Vagina (tissue), 2 donors: ENCODE data around the gene TBC1D32.

Experiments used
- POLR2A ChIP-seq, 2 donors: fragments of 450-650 bp; IDR thresholded peaks; one replicate each; pipeline ENCODE4 v1.6.1; 2017; ENCODE audit warnings: antibody characterized with exemption in 2 of 2, mild to moderate bottlenecking in 2 of 2, moderate library complexity in 2 of 2
- TF ChIP-seq, protein P1 (sequence below), 3 experiments: fragments of 450-650 bp in 2 of 3; fragments of 200-600 bp in 1 of 3; sonication (generic) in 1 of 3; IDR thresholded peaks; one replicate each; pipeline ENCODE4 v1.5.1; 2017 to 2019; ENCODE audit warnings: antibody characterized with exemption in 3 of 3, mild to moderate bottlenecking in 2 of 3, moderate library complexity in 2 of 3

DNA sequence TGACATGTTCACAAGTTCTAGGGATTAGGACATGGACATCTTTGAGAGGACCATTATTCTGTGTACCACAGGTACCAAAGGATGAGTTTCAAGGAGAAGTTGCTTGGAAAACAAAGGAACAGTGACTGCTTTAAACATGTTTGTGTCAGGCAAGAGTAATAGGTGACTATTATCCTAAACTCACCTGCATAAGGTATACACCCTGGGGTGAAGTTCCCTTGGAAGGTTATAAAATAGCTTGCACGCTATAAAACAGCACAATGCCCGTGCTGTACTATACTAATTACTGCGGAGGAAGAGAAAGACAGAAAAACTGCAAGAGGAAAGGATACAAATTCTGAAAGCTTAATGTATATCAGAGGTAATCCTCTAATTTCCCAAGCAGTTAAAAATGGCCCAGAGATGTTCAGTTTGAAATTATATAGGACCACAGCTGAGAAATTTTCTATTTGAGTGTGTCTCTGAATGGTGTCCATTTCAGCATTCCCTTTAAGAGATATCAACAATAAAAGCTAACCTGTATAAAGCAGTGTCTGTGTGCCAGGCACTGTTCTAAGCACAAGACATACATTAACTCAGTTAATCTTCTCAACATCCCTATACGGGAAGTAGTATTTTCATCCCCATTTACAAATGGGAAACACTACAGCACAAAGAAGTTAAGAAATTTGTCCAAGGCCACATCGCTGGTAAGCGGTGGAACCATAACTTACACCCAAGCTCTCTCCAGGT lies 19.7 kb downstream of the TBC1D32 start:
- no peak for TF ChIP-seq POLR2A (IDR thresholded peaks at IDR 0.05)
- TF ChIP-seq, protein P1, sequence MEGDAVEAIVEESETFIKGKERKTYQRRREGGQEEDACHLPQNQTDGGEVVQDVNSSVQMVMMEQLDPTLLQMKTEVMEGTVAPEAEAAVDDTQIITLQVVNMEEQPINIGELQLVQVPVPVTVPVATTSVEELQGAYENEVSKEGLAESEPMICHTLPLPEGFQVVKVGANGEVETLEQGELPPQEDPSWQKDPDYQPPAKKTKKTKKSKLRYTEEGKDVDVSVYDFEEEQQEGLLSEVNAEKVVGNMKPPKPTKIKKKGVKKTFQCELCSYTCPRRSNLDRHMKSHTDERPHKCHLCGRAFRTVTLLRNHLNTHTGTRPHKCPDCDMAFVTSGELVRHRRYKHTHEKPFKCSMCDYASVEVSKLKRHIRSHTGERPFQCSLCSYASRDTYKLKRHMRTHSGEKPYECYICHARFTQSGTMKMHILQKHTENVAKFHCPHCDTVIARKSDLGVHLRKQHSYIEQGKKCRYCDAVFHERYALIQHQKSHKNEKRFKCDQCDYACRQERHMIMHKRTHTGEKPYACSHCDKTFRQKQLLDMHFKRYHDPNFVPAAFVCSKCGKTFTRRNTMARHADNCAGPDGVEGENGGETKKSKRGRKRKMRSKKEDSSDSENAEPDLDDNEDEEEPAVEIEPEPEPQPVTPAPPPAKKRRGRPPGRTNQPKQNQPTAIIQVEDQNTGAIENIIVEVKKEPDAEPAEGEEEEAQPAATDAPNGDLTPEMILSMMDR (IDR thresholded peaks at IDR 0.05): no peak
